H9 (cell line): Measurements from ENCODE around the gene IL33. TPM values are rescaled to one million over a fixed set of nuclear protein-coding genes. Genes with fewer than 3 reads are reported as not detected.

Source experiments
- DNase-seq: peaks from one replicate; pipeline ENCODE4 v3.0.0-alpha.2; 2017
- H2AFZ ChIP-seq: one replicate; pipeline ENCODE4 v1.6.1; 2013; ENCODE audit warnings: mild to moderate bottlenecking, low read length, control low read depth, moderate library complexity
- H2AK5ac ChIP-seq: 2 replicates; pipeline ENCODE4 v1.6.1; 2013; ENCODE audit warnings: low read length, control low read depth, mixed read lengths; ENCODE audit not compliant: insufficient read length
- H2BK120ac ChIP-seq: one replicate; pipeline ENCODE4 v1.6.1; 2013; ENCODE audit warnings: low read depth, mild to moderate bottlenecking, low read length, control low read depth, inconsistent platforms; ENCODE audit not compliant: poor library complexity, severe bottlenecking
- H2BK12ac ChIP-seq: 2 replicates; pipeline ENCODE4 v1.6.1; 2013; ENCODE audit warnings: low read length, control low read depth, mixed read lengths, low read depth; ENCODE audit not compliant: insufficient read length
- H2BK15ac ChIP-seq: 2 replicates; pipeline ENCODE4 v1.6.1; 2013; ENCODE audit warnings: low read depth, low read length, control low read depth
- H2BK20ac ChIP-seq: one replicate; pipeline ENCODE4 v1.6.1; 2013; ENCODE audit warnings: low read depth, mild to moderate bottlenecking, low read length, control low read depth, inconsistent platforms; ENCODE audit not compliant: poor library complexity, severe bottlenecking
- H2BK5ac ChIP-seq: 2 replicates; pipeline ENCODE4 v1.6.1; 2013; ENCODE audit warnings: low read length, control low read depth, mixed read lengths; ENCODE audit not compliant: insufficient read length
- H3K14ac ChIP-seq: 2 replicates; pipeline ENCODE4 v1.6.1; 2013; ENCODE audit warnings: low read length, control low read depth; ENCODE audit not compliant: insufficient read depth
- H3K18ac ChIP-seq: 2 replicates; pipeline ENCODE4 v1.6.1; 2013; ENCODE audit warnings: low read depth, mild to moderate bottlenecking, mixed read lengths, low read length, control low read depth; ENCODE audit not compliant: insufficient read length
- H3K23ac ChIP-seq: 2 replicates; pipeline ENCODE4 v1.6.1; 2013; ENCODE audit warnings: low read length, control low read depth, mixed read lengths, low read depth; ENCODE audit not compliant: insufficient read length
- H3K23me2 ChIP-seq: 2 replicates; pipeline ENCODE4 v1.6.1; 2013; ENCODE audit warnings: low read depth, mild to moderate bottlenecking, mixed read lengths, low read length, control low read depth; ENCODE audit not compliant: insufficient read length, poor library complexity, severe bottlenecking
- H3K27ac ChIP-seq: 2 replicates; pipeline ENCODE4 v1.5.1; 2013; ENCODE audit warnings: low read length, control low read depth, mixed read lengths, low read depth; ENCODE audit not compliant: insufficient read length
- H3K27me3 ChIP-seq: 2 replicates; pipeline ENCODE4 v1.6.1; 2013; ENCODE audit warnings: low read length, control low read depth, inconsistent platforms; ENCODE audit not compliant: insufficient read depth
- H3K4ac ChIP-seq: 2 replicates; pipeline ENCODE4 v1.6.1; 2013; ENCODE audit warnings: low read depth, mild to moderate bottlenecking, control low read depth, inconsistent platforms, low read length, moderate library complexity
- H3K4me1 ChIP-seq: 2 replicates; pipeline ENCODE4 v1.6.1; 2013; ENCODE audit warnings: low read length, control low read depth, inconsistent platforms; ENCODE audit not compliant: insufficient read depth
- H3K4me2 ChIP-seq: 2 replicates; pipeline ENCODE4 v1.6.1; 2013; ENCODE audit warnings: low read length, control low read depth, mixed read lengths; ENCODE audit not compliant: insufficient read length, insufficient read depth
- H3K56ac ChIP-seq: 2 replicates; pipeline ENCODE4 v1.6.1; 2013; ENCODE audit warnings: low read depth, mild to moderate bottlenecking, mixed read lengths, low read length, control low read depth; ENCODE audit not compliant: insufficient read length
- H3K79me1 ChIP-seq: 2 replicates; pipeline ENCODE4 v1.6.1; 2013; ENCODE audit warnings: low read depth, mild to moderate bottlenecking, moderate library complexity, low read length, control low read depth, inconsistent platforms; ENCODE audit not compliant: insufficient read depth, poor library complexity, severe bottlenecking
- H3K79me2 ChIP-seq: 2 replicates; pipeline ENCODE4 v1.6.1; 2013; ENCODE audit warnings: low read length, control low read depth, inconsistent platforms; ENCODE audit not compliant: insufficient read depth
- H3K9ac ChIP-seq: 2 replicates; pipeline ENCODE4 v1.6.1; 2013; ENCODE audit warnings: low read length, control low read depth, mixed read lengths; ENCODE audit not compliant: insufficient read length; ENCODE audit errors: extremely low read depth
- H3K9me3 ChIP-seq: one replicate; pipeline ENCODE4 v1.6.1; 2013; ENCODE audit warnings: low read depth, low read length, inconsistent platforms; ENCODE audit not compliant: control insufficient read depth
- H3T11ph ChIP-seq: one replicate; pipeline ENCODE4 v1.6.1; 2013; ENCODE audit warnings: mild to moderate bottlenecking, low read length, control low read depth, inconsistent platforms
- H4K20me1 ChIP-seq: one replicate; pipeline ENCODE4 v1.6.1; 2013; ENCODE audit not compliant: control insufficient read depth, insufficient read length, insufficient read depth
- H4K5ac ChIP-seq: 2 replicates; pipeline ENCODE4 v1.6.1; 2013; ENCODE audit warnings: low read depth, mild to moderate bottlenecking, mixed read lengths, low read length, control low read depth; ENCODE audit not compliant: insufficient read length
- H4K8ac ChIP-seq: replicated peaks from 2 replicates; pipeline ENCODE4 v1.6.1; 2013; ENCODE audit warnings: low read length, control low read depth, mixed read lengths, low read depth; ENCODE audit not compliant: insufficient read length
- H4K91ac ChIP-seq: 2 replicates; pipeline ENCODE4 v1.6.1; 2013; ENCODE audit warnings: low read depth, mild to moderate bottlenecking, moderate library complexity, mixed read lengths, low read length, control low read depth; ENCODE audit not compliant: insufficient read length
- H3K27ac Mint-ChIP-seq, 3 experiments: 2 replicates in 2 of 3; 3 replicates in 1 of 3; pipeline ENCODE4 v1.8.0; 2020 to 2021; ENCODE audit warnings: mixed read lengths in 3 of 3, mild to moderate bottlenecking in 1 of 3, moderate library complexity in 1 of 3
- H3K27me3 Mint-ChIP-seq: 2 replicates; pipeline ENCODE4 v1.8.0; 2021; ENCODE audit warnings: low read depth, mild to moderate bottlenecking, moderate library complexity, mixed read lengths
- H3K36me3 Mint-ChIP-seq, 3 experiments: 2 replicates in 2 of 3; 3 replicates in 1 of 3; pipeline ENCODE4 v1.8.0; 2020 to 2021; ENCODE audit warnings: low read depth in 3 of 3, mixed read lengths in 3 of 3; ENCODE audit not compliant: insufficient read depth in 1 of 3
- H3K4me1 Mint-ChIP-seq, 2 experiments: 2 replicates each; pipeline ENCODE4 v1.8.0; 2020; ENCODE audit warnings: mixed read lengths in 2 of 2
- H3K4me3 Mint-ChIP-seq, 2 experiments: 2 replicates in 1 of 2; 3 replicates in 1 of 2; pipeline ENCODE4 v1.8.0; 2020 to 2021; ENCODE audit warnings: mild to moderate bottlenecking in 2 of 2, mixed read lengths in 2 of 2, moderate library complexity in 1 of 2
- H3K9me3 Mint-ChIP-seq, 2 experiments: 2 replicates in 1 of 2; 3 replicates in 1 of 2; pipeline ENCODE4 v1.8.0; 2020; ENCODE audit warnings: mild to moderate bottlenecking in 2 of 2, mixed read lengths in 2 of 2, moderate library complexity in 1 of 2
- total RNA-seq: library from RNA; stranded (reverse); gene quantifications from 2 replicates; pipeline ENCODE4 v1.2.1, GENCODE V29; 2021
- TF ChIP-seq, protein P1 (sequence below): fragments of 200-600 bp; sonication (generic); conservative IDR thresholded peaks from 3 replicates; pipeline ENCODE4 v1.8.0; 2021; ENCODE audit warnings: antibody characterized with exemption, mild to moderate bottlenecking

Gene IL33
- total RNA-seq, 1 experiment from 2014 or later, result not detected

DNA sequence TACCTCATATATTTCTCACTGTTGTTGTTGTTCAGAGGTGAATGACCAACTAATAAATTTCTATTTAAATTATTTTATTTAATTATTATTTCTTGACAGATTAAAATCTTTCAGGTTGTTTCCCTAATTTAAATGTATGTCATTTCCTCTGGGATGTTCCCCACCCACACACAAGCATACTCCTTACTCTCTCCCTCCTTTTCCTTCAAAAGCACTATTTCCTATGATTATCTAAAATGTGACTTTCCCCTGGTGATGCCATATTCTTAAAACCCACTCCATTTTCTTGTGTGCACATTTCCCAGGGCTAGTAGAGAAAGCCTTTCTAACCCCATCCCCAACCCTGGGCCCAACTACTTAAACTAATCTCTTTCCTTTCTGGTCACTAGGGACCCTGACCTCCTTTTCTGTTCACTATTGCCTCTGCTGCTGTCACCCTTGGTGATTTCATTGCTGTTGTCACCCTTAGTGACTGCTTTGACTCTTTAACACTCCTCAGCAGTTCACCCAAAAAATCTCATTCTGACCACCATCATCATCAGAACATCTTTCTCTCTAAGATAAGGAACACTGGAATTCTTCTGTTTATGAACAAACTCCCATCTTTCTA lies 16.8 kb downstream of the IL33 start:
- TF ChIP-seq, protein P1, sequence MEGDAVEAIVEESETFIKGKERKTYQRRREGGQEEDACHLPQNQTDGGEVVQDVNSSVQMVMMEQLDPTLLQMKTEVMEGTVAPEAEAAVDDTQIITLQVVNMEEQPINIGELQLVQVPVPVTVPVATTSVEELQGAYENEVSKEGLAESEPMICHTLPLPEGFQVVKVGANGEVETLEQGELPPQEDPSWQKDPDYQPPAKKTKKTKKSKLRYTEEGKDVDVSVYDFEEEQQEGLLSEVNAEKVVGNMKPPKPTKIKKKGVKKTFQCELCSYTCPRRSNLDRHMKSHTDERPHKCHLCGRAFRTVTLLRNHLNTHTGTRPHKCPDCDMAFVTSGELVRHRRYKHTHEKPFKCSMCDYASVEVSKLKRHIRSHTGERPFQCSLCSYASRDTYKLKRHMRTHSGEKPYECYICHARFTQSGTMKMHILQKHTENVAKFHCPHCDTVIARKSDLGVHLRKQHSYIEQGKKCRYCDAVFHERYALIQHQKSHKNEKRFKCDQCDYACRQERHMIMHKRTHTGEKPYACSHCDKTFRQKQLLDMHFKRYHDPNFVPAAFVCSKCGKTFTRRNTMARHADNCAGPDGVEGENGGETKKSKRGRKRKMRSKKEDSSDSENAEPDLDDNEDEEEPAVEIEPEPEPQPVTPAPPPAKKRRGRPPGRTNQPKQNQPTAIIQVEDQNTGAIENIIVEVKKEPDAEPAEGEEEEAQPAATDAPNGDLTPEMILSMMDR, result no peak
- no peaks in the 10 kb centered on the region for H3K36me3 Mint-ChIP-seq
- H2AFZ ChIP-seq, result no peak overlapping the region

More for the DNA sequence above, 16.8 kb downstream of the IL33 start:
- no peaks in the 10 kb centered on the region for H3K79me2 ChIP-seq
- no peak overlapping the region for H3K4ac ChIP-seq
- H3T11ph ChIP-seq, result no peak overlapping the region
- no peak overlapping the region for H3K4me2 ChIP-seq
- no peak overlapping the region for H2BK15ac ChIP-seq
- H3K27ac ChIP-seq, result no peak overlapping the region
- H4K5ac ChIP-seq, result no peak overlapping the region
- H3K27me3 ChIP-seq, result no peaks in the 10 kb centered on the region
- no peaks in the 10 kb centered on the region for H4K20me1 ChIP-seq
- H3K23ac ChIP-seq, result no peak overlapping the region
- no peaks in the 10 kb centered on the region for H3K23me2 ChIP-seq
- no peak overlapping the region for H3K14ac ChIP-seq
- Mint-ChIP-seq H3K27me3 (no peaks in the 10 kb centered on the region), H3K4me3 (no peak overlapping the region), H3K9me3 (no peaks in the 10 kb centered on the region), H3K4me1 (peaks cover 2% of the 10 kb centered on the region in 2 experiments), H3K27ac (no peak overlapping the region)
- H2BK12ac ChIP-seq, result no peak overlapping the region
- no peak for DNase-seq
- H3K56ac ChIP-seq, result no peak overlapping the region
- no peak overlapping the region for H2BK5ac ChIP-seq
- no peak overlapping the region for H2BK20ac ChIP-seq
- no peak overlapping the region for H4K91ac ChIP-seq
- H3K79me1 ChIP-seq, result no peaks in the 10 kb centered on the region
- no peaks in the 10 kb centered on the region for H3K9me3 ChIP-seq
- H2AK5ac ChIP-seq, result no peak overlapping the region
- no peak overlapping the region for H3K18ac ChIP-seq
- no peak overlapping the region for H3K9ac ChIP-seq
- no peak overlapping the region for H2BK120ac ChIP-seq
- no peaks in the 10 kb centered on the region for H3K4me1 ChIP-seq
- no peak overlapping the region for H4K8ac ChIP-seq
